WTC11 (cell line): Measurements from ENCODE around the gene MFSD12. TPM values are rescaled to one million over a fixed set of nuclear protein-coding genes. Genes with fewer than 3 reads are reported as not detected.

Experiments
- ATAC-seq: fragments of 200-7000 bp; cut with Tn5 transposase; 2 replicates; pipeline ENCODE4 v1.10.0; 2021; ENCODE audit warnings: mild to moderate bottlenecking, moderate library complexity
- CTCF ChIA-PET: fragments of 300-600 bp; sonication (Branson Sonifier 250); formaldehyde crosslinking; loops from one replicate; lab custom pipeline; 2021; ENCODE audit warnings: antibody characterized with exemption; lab: Charles Lee
- POLR2A ChIA-PET: fragments of 350-600 bp; sonication (Branson Sonifier 250); formaldehyde crosslinking; loops from one replicate; lab custom pipeline; 2021; ENCODE audit warnings: antibody characterized with exemption; lab: Charles Lee
- DNase-seq: peaks from one replicate; pipeline ENCODE4 v3.0.0; 2021; ENCODE audit warnings: low spot score
- H3K27ac Mint-ChIP-seq: 2 replicates; pipeline ENCODE4 v1.8.0; 2021; ENCODE audit warnings: mixed read lengths
- H3K27me3 Mint-ChIP-seq: 2 replicates; pipeline ENCODE4 v1.8.0; 2021; ENCODE audit warnings: low read depth, mild to moderate bottlenecking, moderate library complexity, mixed read lengths
- H3K36me3 Mint-ChIP-seq: 2 replicates; pipeline ENCODE4 v1.8.0; 2021; ENCODE audit warnings: mixed read lengths
- H3K4me1 Mint-ChIP-seq: 2 replicates; pipeline ENCODE4 v1.8.0; 2022; ENCODE audit warnings: mixed read lengths
- H3K4me3 Mint-ChIP-seq: 2 replicates; pipeline ENCODE4 v1.8.0; 2021; ENCODE audit warnings: mild to moderate bottlenecking, moderate library complexity, mixed read lengths
- H3K9me3 Mint-ChIP-seq: 2 replicates; pipeline ENCODE4 v1.8.0; 2021; ENCODE audit warnings: mixed read lengths
- HMGA2 ChIP-seq: fragments of 250-450 bp; sonication (Bioruptor Pico); IDR thresholded peaks from 2 replicates; pipeline ENCODE4 v1.4.0; 2021; ENCODE audit warnings: mild to moderate bottlenecking, moderate library complexity
- KAT7 ChIP-seq: sonication (generic); formaldehyde crosslinking; IDR thresholded peaks from 2 replicates; pipeline ENCODE4 v1.8.1; 2023; ENCODE audit warnings: missing genetic modification reagents, mild to moderate bottlenecking, borderline replicate concordance
- NR3C1 ChIP-seq: sonication (generic); formaldehyde crosslinking; conservative IDR thresholded peaks from 2 replicates; pipeline ENCODE4 v1.8.1; 2023; ENCODE audit warnings: low read depth, mild to moderate bottlenecking, missing genetic modification reagents
- OVOL2 ChIP-seq: fragments of 250-450 bp; sonication (Bioruptor Pico); IDR thresholded peaks from 2 replicates; pipeline ENCODE4 v1.9.0; 2021; ENCODE audit warnings: mild to moderate bottlenecking, borderline replicate concordance
- RELA ChIP-seq: sonication (generic); formaldehyde crosslinking; IDR thresholded peaks from 2 replicates; pipeline ENCODE4 v1.8.1; 2022; ENCODE audit warnings: missing genetic modification reagents, mild to moderate bottlenecking, borderline replicate concordance
- SOX15 ChIP-seq: fragments of 250-450 bp; sonication (Bioruptor Pico); IDR thresholded peaks from 2 replicates; pipeline ENCODE4 v1.9.0; 2021; ENCODE audit warnings: mild to moderate bottlenecking
- TCF7 ChIP-seq: sonication (generic); formaldehyde crosslinking; IDR thresholded peaks from 2 replicates; pipeline ENCODE4 v1.8.0; 2022; ENCODE audit warnings: mild to moderate bottlenecking, low read depth, missing genetic modification reagents, moderate library complexity
- TEAD4 ChIP-seq: sonication (generic); formaldehyde crosslinking; IDR thresholded peaks from 2 replicates; pipeline ENCODE4 v1.8.0; 2022; ENCODE audit warnings: mild to moderate bottlenecking, missing genetic modification reagents
- ZNF219 ChIP-seq: sonication (generic); formaldehyde crosslinking; IDR thresholded peaks from 2 replicates; pipeline ENCODE4 v1.8.0; 2023; ENCODE audit warnings: missing genetic modification reagents, mild to moderate bottlenecking, borderline replicate concordance
- ZNF317 ChIP-seq: sonication (generic); formaldehyde crosslinking; IDR thresholded peaks from 2 replicates; pipeline ENCODE4 v1.8.1; 2023; ENCODE audit warnings: low read depth, mild to moderate bottlenecking, moderate library complexity, missing genetic modification reagents, borderline replicate concordance
- total RNA-seq: library from RNA; stranded (reverse); gene quantifications from 3 replicates; pipeline ENCODE4 v1.2.3, GENCODE V29; 2021
- TF ChIP-seq, protein P1 (sequence below): sonication (generic); formaldehyde crosslinking; conservative IDR thresholded peaks from 2 replicates; pipeline ENCODE4 v1.8.1; 2022; ENCODE audit warnings: mild to moderate bottlenecking, missing genetic modification reagents
- TF ChIP-seq, protein P2 (sequence below): sonication (generic); formaldehyde crosslinking; IDR thresholded peaks from 2 replicates; pipeline ENCODE4 v1.8.1; 2023; ENCODE audit warnings: mild to moderate bottlenecking, moderate library complexity, missing genetic modification reagents
- TF ChIP-seq, protein P3 (sequence below): sonication (generic); formaldehyde crosslinking; IDR thresholded peaks from 2 replicates; pipeline ENCODE4 v1.8.1; 2022; ENCODE audit warnings: low read depth, missing genetic modification reagents, borderline replicate concordance
- TF ChIP-seq, protein P4 (sequence below): sonication (generic); formaldehyde crosslinking; IDR thresholded peaks from 2 replicates; pipeline ENCODE4 v1.8.1; 2022; ENCODE audit warnings: mild to moderate bottlenecking, moderate library complexity, missing genetic modification reagents
- TF ChIP-seq, protein P5 (sequence below): sonication (generic); formaldehyde crosslinking; conservative IDR thresholded peaks from 2 replicates; pipeline ENCODE4 v1.8.1; 2023; ENCODE audit warnings: mild to moderate bottlenecking, low read depth, missing genetic modification reagents, moderate library complexity
- TF ChIP-seq, protein P6 (sequence below): sonication (generic); formaldehyde crosslinking; IDR thresholded peaks from 2 replicates; pipeline ENCODE4 v1.8.1; 2022; ENCODE audit warnings: mild to moderate bottlenecking, missing genetic modification reagents, moderate library complexity, borderline replicate concordance
- TF ChIP-seq, protein P7 (sequence below): sonication (generic); formaldehyde crosslinking; IDR thresholded peaks from 2 replicates; pipeline ENCODE4 v1.8.0; 2022; ENCODE audit warnings: mild to moderate bottlenecking, missing genetic modification reagents
- TF ChIP-seq, protein P8 (sequence below): sonication (generic); formaldehyde crosslinking; IDR thresholded peaks from 2 replicates; pipeline ENCODE4 v1.8.1; 2023; ENCODE audit warnings: mild to moderate bottlenecking, missing genetic modification reagents

MFSD12 gene
- total RNA-seq, 1 experiment from 2014 or later, result 59.9 TPM

DNA sequence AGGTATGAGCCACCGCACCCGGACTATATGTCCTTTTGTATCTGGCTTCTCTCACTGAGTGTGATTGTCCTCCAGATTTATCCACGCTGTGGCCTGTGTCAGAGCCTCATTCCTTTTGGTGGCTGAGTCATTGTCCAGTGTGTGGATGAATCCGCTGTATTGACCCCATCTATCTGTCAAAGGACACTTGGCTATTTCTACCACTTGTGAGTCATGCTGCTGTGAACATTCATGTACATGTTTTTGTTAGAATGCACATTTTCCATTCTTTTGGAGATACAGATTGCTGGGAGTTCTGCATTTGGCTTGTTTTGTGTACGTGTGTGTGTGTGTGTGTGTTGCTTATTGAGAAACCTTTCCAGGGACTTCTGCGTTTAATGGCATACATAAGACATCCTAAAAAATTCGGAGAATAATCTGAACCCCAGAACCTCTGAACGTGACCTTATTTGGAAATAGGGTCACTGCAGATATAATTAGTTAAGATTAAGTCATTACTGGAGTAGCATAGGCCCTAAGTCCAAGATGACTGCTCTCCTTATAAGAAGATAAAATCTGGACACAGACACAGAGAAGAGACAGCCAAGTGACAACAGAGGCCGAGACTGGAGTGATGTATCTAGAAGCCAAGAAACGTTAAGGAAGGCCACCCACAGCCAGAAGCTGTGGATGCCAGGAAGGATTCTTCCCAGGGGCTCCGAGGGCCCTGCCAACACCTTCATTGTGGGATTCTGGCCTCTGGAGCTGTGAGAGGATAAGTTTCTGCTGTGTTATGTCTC, 23.0 kb upstream of the MFSD12 start:
- CTCF ChIA-PET, result interaction anchor here (0.9 kb wide), 1 partner anchor 32 kb away, joined by 3 read pairs; no protein-coding TSS in a partner anchor

More for the DNA sequence above, 23.0 kb upstream of the MFSD12 start:
- no peak overlapping the region for H3K4me3 Mint-ChIP-seq
- POLR2A ChIA-PET, result no interaction called here
- DNase-seq (no peak), ATAC-seq (no peak)
- H3K9me3 Mint-ChIP-seq, result no peaks in the 10 kb centered on the region
- no peak for TF ChIP-seq TCF7 (CRISPR knock-in tag)
- TF ChIP-seq SOX15 (CRISPR knock-in tag), result no peak
- no peak for TF ChIP-seq TEAD4 (CRISPR knock-in tag)
- TF ChIP-seq, protein P1, sequence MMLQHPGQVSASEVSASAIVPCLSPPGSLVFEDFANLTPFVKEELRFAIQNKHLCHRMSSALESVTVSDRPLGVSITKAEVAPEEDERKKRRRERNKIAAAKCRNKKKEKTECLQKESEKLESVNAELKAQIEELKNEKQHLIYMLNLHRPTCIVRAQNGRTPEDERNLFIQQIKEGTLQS (CRISPR knock-in tag), result no peak
- no peak for TF ChIP-seq KAT7 (CRISPR knock-in tag)
- TF ChIP-seq RELA (CRISPR knock-in tag), result no peak
- TF ChIP-seq, protein P2, sequence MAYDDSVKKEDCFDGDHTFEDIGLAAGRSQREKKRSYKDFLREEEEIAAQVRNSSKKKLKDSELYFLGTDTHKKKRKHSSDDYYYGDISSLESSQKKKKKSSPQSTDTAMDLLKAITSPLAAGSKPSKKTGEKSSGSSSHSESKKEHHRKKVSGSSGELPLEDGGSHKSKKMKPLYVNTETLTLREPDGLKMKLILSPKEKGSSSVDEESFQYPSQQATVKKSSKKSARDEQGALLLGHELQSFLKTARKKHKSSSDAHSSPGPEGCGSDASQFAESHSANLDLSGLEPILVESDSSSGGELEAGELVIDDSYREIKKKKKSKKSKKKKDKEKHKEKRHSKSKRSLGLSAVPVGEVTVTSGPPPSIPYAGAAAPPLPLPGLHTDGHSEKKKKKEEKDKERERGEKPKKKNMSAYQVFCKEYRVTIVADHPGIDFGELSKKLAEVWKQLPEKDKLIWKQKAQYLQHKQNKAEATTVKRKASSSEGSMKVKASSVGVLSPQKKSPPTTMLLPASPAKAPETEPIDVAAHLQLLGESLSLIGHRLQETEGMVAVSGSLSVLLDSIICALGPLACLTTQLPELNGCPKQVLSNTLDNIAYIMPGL (CRISPR knock-in tag), result no peak
- TF ChIP-seq, protein P3, sequence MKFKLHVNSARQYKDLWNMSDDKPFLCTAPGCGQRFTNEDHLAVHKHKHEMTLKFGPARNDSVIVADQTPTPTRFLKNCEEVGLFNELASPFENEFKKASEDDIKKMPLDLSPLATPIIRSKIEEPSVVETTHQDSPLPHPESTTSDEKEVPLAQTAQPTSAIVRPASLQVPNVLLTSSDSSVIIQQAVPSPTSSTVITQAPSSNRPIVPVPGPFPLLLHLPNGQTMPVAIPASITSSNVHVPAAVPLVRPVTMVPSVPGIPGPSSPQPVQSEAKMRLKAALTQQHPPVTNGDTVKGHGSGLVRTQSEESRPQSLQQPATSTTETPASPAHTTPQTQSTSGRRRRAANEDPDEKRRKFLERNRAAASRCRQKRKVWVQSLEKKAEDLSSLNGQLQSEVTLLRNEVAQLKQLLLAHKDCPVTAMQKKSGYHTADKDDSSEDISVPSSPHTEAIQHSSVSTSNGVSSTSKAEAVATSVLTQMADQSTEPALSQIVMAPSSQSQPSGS (CRISPR knock-in tag), result no peak
- no peak for TF ChIP-seq NR3C1 (CRISPR knock-in tag)
- no peak for TF ChIP-seq OVOL2
- TF ChIP-seq, protein P4, sequence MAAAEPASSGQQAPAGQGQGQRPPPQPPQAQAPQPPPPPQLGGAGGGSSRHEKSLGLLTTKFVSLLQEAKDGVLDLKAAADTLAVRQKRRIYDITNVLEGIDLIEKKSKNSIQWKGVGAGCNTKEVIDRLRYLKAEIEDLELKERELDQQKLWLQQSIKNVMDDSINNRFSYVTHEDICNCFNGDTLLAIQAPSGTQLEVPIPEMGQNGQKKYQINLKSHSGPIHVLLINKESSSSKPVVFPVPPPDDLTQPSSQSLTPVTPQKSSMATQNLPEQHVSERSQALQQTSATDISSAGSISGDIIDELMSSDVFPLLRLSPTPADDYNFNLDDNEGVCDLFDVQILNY (CRISPR knock-in tag), result no peak
- TF ChIP-seq, protein P5, sequence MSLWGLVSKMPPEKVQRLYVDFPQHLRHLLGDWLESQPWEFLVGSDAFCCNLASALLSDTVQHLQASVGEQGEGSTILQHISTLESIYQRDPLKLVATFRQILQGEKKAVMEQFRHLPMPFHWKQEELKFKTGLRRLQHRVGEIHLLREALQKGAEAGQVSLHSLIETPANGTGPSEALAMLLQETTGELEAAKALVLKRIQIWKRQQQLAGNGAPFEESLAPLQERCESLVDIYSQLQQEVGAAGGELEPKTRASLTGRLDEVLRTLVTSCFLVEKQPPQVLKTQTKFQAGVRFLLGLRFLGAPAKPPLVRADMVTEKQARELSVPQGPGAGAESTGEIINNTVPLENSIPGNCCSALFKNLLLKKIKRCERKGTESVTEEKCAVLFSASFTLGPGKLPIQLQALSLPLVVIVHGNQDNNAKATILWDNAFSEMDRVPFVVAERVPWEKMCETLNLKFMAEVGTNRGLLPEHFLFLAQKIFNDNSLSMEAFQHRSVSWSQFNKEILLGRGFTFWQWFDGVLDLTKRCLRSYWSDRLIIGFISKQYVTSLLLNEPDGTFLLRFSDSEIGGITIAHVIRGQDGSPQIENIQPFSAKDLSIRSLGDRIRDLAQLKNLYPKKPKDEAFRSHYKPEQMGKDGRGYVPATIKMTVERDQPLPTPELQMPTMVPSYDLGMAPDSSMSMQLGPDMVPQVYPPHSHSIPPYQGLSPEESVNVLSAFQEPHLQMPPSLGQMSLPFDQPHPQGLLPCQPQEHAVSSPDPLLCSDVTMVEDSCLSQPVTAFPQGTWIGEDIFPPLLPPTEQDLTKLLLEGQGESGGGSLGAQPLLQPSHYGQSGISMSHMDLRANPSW, result no peak
- TF ChIP-seq, protein P6, sequence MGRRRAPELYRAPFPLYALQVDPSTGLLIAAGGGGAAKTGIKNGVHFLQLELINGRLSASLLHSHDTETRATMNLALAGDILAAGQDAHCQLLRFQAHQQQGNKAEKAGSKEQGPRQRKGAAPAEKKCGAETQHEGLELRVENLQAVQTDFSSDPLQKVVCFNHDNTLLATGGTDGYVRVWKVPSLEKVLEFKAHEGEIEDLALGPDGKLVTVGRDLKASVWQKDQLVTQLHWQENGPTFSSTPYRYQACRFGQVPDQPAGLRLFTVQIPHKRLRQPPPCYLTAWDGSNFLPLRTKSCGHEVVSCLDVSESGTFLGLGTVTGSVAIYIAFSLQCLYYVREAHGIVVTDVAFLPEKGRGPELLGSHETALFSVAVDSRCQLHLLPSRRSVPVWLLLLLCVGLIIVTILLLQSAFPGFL (CRISPR knock-in tag), result no peak
- TF ChIP-seq, protein P7, sequence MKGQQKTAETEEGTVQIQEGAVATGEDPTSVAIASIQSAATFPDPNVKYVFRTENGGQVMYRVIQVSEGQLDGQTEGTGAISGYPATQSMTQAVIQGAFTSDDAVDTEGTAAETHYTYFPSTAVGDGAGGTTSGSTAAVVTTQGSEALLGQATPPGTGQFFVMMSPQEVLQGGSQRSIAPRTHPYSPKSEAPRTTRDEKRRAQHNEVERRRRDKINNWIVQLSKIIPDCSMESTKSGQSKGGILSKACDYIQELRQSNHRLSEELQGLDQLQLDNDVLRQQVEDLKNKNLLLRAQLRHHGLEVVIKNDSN (CRISPR knock-in tag), result no peak
- TF ChIP-seq ZNF219 (CRISPR knock-in tag), result no peak
- no peak for TF ChIP-seq HMGA2
- TF ChIP-seq ZNF317, result no peak
- TF ChIP-seq, protein P8, sequence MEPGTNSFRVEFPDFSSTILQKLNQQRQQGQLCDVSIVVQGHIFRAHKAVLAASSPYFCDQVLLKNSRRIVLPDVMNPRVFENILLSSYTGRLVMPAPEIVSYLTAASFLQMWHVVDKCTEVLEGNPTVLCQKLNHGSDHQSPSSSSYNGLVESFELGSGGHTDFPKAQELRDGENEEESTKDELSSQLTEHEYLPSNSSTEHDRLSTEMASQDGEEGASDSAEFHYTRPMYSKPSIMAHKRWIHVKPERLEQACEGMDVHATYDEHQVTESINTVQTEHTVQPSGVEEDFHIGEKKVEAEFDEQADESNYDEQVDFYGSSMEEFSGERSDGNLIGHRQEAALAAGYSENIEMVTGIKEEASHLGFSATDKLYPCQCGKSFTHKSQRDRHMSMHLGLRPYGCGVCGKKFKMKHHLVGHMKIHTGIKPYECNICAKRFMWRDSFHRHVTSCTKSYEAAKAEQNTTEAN (CRISPR knock-in tag), result no peak
- peaks cover 2% of the 10 kb centered on the region for H3K36me3 Mint-ChIP-seq
- peaks cover 9% of the 10 kb centered on the region for H3K4me1 Mint-ChIP-seq
- peaks cover 47% of the 10 kb centered on the region for H3K27me3 Mint-ChIP-seq
- no peak overlapping the region for H3K27ac Mint-ChIP-seq
